ENCODE data around the gene RIC3. TPM values are rescaled to one million over a fixed set of nuclear protein-coding genes. Genes with fewer than 3 reads are reported as not detected.

Gene RIC3
- total RNA-seq, 1 experiment from 2014 or later: not detected

GRCh38 chr11:8066911-8067455 lies 101.8 kb downstream of the RIC3 start:
- CTCF ChIA-PET: no interaction called here
- no peak for ATAC-seq

GRCh38 chr11:8066036-8066910 lies 102.6 kb downstream of the RIC3 start:
- ChIA-PET CTCF (no interaction called here), POLR2A (ENCODE audit: unreplicated experiment) (no interaction called here)
- Histone ChIP-seq H3F3A (ENCODE audit: low read length, unreplicated experiment) (no peaks in the 10 kb centered on the region), H3K9ac (ENCODE audit: low read length) (no peak overlapping the region), H3K79me2 (ENCODE audit: low read length) (no peaks in the 10 kb centered on the region), H3K9me3 (ENCODE audit: low read length) (no peaks in the 10 kb centered on the region), H4K20me1 (ENCODE audit: low read length) (no peaks in the 10 kb centered on the region), H3K27me3 (ENCODE audit: low read length) (no peaks in the 10 kb centered on the region), H3K4me2 (ENCODE audit: low read length) (no peak overlapping the region), H3K27ac (ENCODE audit: low read length) (no peak overlapping the region), H3K4me3 (ENCODE audit: low read length) (no peak overlapping the region), H3K36me3 (ENCODE audit: low read depth, low read length) (no peaks in the 10 kb centered on the region), H3K4me1 (ENCODE audit: insufficient read depth, low read length) (peaks cover 11% of the 10 kb centered on the region), H3K9me2 (replicated peaks; ENCODE audit: low read length) (no peaks in the 10 kb centered on the region), H2AFZ (ENCODE audit: low read length) (no peak overlapping the region)
- DNase-seq (no peak), ATAC-seq (no peak)
- BruUV-seq (replicated peaks): no TSS peak
- intact Hi-C loops (cut with micrococcal nuclease): no loop called here
- no peak for TF ChIP-seq EZH2 (IDR thresholded peaks at IDR 0.05; ENCODE audit: low read length, unreplicated experiment)
- TF ChIP-seq, protein P1, sequence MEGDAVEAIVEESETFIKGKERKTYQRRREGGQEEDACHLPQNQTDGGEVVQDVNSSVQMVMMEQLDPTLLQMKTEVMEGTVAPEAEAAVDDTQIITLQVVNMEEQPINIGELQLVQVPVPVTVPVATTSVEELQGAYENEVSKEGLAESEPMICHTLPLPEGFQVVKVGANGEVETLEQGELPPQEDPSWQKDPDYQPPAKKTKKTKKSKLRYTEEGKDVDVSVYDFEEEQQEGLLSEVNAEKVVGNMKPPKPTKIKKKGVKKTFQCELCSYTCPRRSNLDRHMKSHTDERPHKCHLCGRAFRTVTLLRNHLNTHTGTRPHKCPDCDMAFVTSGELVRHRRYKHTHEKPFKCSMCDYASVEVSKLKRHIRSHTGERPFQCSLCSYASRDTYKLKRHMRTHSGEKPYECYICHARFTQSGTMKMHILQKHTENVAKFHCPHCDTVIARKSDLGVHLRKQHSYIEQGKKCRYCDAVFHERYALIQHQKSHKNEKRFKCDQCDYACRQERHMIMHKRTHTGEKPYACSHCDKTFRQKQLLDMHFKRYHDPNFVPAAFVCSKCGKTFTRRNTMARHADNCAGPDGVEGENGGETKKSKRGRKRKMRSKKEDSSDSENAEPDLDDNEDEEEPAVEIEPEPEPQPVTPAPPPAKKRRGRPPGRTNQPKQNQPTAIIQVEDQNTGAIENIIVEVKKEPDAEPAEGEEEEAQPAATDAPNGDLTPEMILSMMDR (conservative IDR thresholded peaks at IDR 0.05; ENCODE audit: low read depth, low read length): no peak
- no peak for TF ChIP-seq EZH2phosphoT487 (IDR thresholded peaks at IDR 0.05; ENCODE audit: borderline replicate concordance, low read length)

More at GRCh38 chr11:8066911-8067455, 101.8 kb downstream of the RIC3 start:
- Histone ChIP-seq H3K27me3 (ENCODE audit: low read length) (peaks cover 3% of the 10 kb centered on the region), H3K79me2 (ENCODE audit: low read length) (no peaks in the 10 kb centered on the region), H3K27ac (ENCODE audit: low read length) (no peak overlapping the region), H3K4me3 (ENCODE audit: low read length) (no peak overlapping the region), H2AFZ (ENCODE audit: low read length) (no peak overlapping the region), H3K36me3 (ENCODE audit: low read depth, low read length) (no peaks in the 10 kb centered on the region), H3K9ac (ENCODE audit: low read length) (no peak overlapping the region), H3K4me1 (ENCODE audit: insufficient read depth, low read length) (peaks cover 11% of the 10 kb centered on the region), H3K9me2 (replicated peaks; ENCODE audit: low read length) (no peaks in the 10 kb centered on the region), H3K4me2 (ENCODE audit: low read length) (no peak overlapping the region), H3K9me3 (ENCODE audit: low read length) (no peaks in the 10 kb centered on the region), H4K20me1 (ENCODE audit: low read length) (no peaks in the 10 kb centered on the region), H3F3A (ENCODE audit: low read length, unreplicated experiment) (no peaks in the 10 kb centered on the region)
- no peak for DNase-seq
- no peak for TF ChIP-seq EZH2phosphoT487 (IDR thresholded peaks at IDR 0.05; ENCODE audit: borderline replicate concordance, low read length)
- no peak for TF ChIP-seq EZH2 (IDR thresholded peaks at IDR 0.05; ENCODE audit: low read length, unreplicated experiment)
- TF ChIP-seq, protein P1 (conservative IDR thresholded peaks at IDR 0.05; ENCODE audit: low read depth, low read length): no peak
- BruUV-seq (replicated peaks): no TSS peak
- intact Hi-C loops (cut with micrococcal nuclease): no loop called here
- POLR2A ChIA-PET (ENCODE audit: unreplicated experiment): no interaction called here

GRCh38 chr11:8065031-8065430 lies 103.8 kb downstream of the RIC3 start:
- no peaks in the 10 kb centered on the region for H3K9me2 ChIP-seq (replicated peaks; ENCODE audit: low read length)
- no TSS peak for BruUV-seq (replicated peaks)
- peaks cover 11% of the 10 kb centered on the region for H3K4me1 ChIP-seq (ENCODE audit: insufficient read depth, low read length)
- H2AFZ ChIP-seq (ENCODE audit: low read length): no peak overlapping the region
- intact Hi-C loops (cut with micrococcal nuclease): no loop called here
- no peaks in the 10 kb centered on the region for H3K9me3 ChIP-seq (ENCODE audit: low read length)
- no peaks in the 10 kb centered on the region for H3K27me3 ChIP-seq (ENCODE audit: low read length)
- H3F3A ChIP-seq (ENCODE audit: low read length, unreplicated experiment): no peaks in the 10 kb centered on the region
- H3K36me3 ChIP-seq (ENCODE audit: low read depth, low read length): no peaks in the 10 kb centered on the region
- CTCF ChIA-PET: no interaction called here
- DNase-seq (no peak), ATAC-seq (no peak)
- H3K27ac ChIP-seq (ENCODE audit: low read length): no peak overlapping the region
- H4K20me1 ChIP-seq (ENCODE audit: low read length): no peaks in the 10 kb centered on the region
- TF ChIP-seq EZH2phosphoT487 (IDR thresholded peaks at IDR 0.05; ENCODE audit: borderline replicate concordance, low read length) (no peak), EZH2 (IDR thresholded peaks at IDR 0.05; ENCODE audit: low read length, unreplicated experiment) (no peak)
- TF ChIP-seq, protein P1 (conservative IDR thresholded peaks at IDR 0.05; ENCODE audit: low read depth, low read length): no peak
- no peak overlapping the region for H3K4me3 ChIP-seq (ENCODE audit: low read length)
- POLR2A ChIA-PET (ENCODE audit: unreplicated experiment): no interaction called here
- no peaks in the 10 kb centered on the region for H3K79me2 ChIP-seq (ENCODE audit: low read length)
- no peak overlapping the region for H3K4me2 ChIP-seq (ENCODE audit: low read length)
- no peak overlapping the region for H3K9ac ChIP-seq (ENCODE audit: low read length)
